Activated naive CD4-positive, alpha-beta T cell treated with Interleukin-2 at 50 U/mL for 16 hours (primary cell): ENCODE measurements around the gene AATF.

Experiments used
- DNase-seq: peaks from one replicate; pipeline ENCODE4 v3.0.0-alpha.2; 2020

AATF gene

GRCh38 chr17:36931697-36932382, 16.9 kb upstream of the AATF start:
- DNase-seq: peak; percentile 13

GRCh38 chr17:36932383-36932693, 16.4 kb upstream of the AATF start:
- no peak for DNase-seq

- DNase-seq: no peak
These were observed 15.9 kb upstream of the AATF start for GRCh38 chr17:36932694-36933511.

GRCh38 chr17:36933512-36934143, 15.1 kb upstream of the AATF start:
- DNase-seq: no peak

GRCh38 chr17:36934144-36934691, 14.5 kb upstream of the AATF start:
- DNase-seq: no peak

- DNase-seq: peak; percentile 22
These were observed 13.8 kb upstream of the AATF start for GRCh38 chr17:36934692-36935630.

- peak; percentile 12 for DNase-seq
These were observed 12.9 kb upstream of the AATF start for GRCh38 chr17:36935671-36936454.

GRCh38 chr17:36936455-36937000, 12.2 kb upstream of the AATF start:
- no peak for DNase-seq

- DNase-seq: peak; percentile 23
These were observed 11.5 kb upstream of the AATF start, which contains the start of gene LHX1 for GRCh38 chr17:36937001-36937958. Gene LHX1, plus strand, starts transcription at chr17:36937475. Its CDS starts 723 bp downstream, at chr17:36938198.

GRCh38 chr17:36937959-36938565, 10.7 kb upstream of the AATF start:
- peak; percentile 28 for DNase-seq

- DNase-seq: peak; percentile 9
These were observed 10.1 kb upstream of the AATF start for GRCh38 chr17:36938566-36939051.

- no peak for DNase-seq
These were observed 9.5 kb upstream of the AATF start for GRCh38 chr17:36939052-36939801.

GRCh38 chr17:36939802-36940312, 8.9 kb upstream of the AATF start:
- DNase-seq: no peak

GRCh38 chr17:36940313-36941264, 8.2 kb upstream of the AATF start:
- no peak for DNase-seq

- no peak for DNase-seq
These were observed 7.3 kb upstream of the AATF start for GRCh38 chr17:36941265-36942010.

- DNase-seq: no peak
These were observed 6.6 kb upstream of the AATF start for GRCh38 chr17:36942019-36942599.
